HG03378 (cell line): ENCODE results near the gene CHIT1.

ENCODE experiments used
- ATAC-seq: cut with Tn5 transposase; IDR thresholded peaks from one replicate; pipeline ENCODE4 v1.9.1; 2021; ENCODE audit warnings: mild to moderate bottlenecking, moderate library complexity; ENCODE audit not compliant: unreplicated experiment

The CHIT1 gene

GRCh38 chr1:203190949-203191348 is 38.5 kb downstream of the CHIT1 start:
- ATAC-seq, result no peak

- no peak for ATAC-seq
These were observed 39.5 kb downstream of the CHIT1 start for GRCh38 chr1:203189951-203190352.

GRCh38 chr1:203188686-203189232 is 40.7 kb downstream of the CHIT1 start:
- no peak for ATAC-seq

GRCh38 chr1:203187689-203188264 is 41.7 kb downstream of the CHIT1 start:
- ATAC-seq, result no peak

- ATAC-seq, result no peak
These were observed 42.2 kb downstream of the CHIT1 start for GRCh38 chr1:203187304-203187685.

- ATAC-seq, result no peak
These were observed 42.8 kb downstream of the CHIT1 start, which contains the start of gene CHI3L1 for GRCh38 chr1:203186446-203187303. Gene CHI3L1 (minus strand): TSS chr1:203186704. CDS start chr1:203186623, 81 bp downstream.

GRCh38 chr1:203186091-203186445 is 43.4 kb downstream of the CHIT1 start:
- ATAC-seq, result no peak

- no peak for ATAC-seq
These were observed 43.9 kb downstream of the CHIT1 start for GRCh38 chr1:203185585-203185984.

- no peak for ATAC-seq
These were observed 44.4 kb downstream of the CHIT1 start for GRCh38 chr1:203185061-203185461.

GRCh38 chr1:203184467-203184866 is 45.0 kb downstream of the CHIT1 start:
- ATAC-seq, result no peak

GRCh38 chr1:203183828-203184227 is 45.6 kb downstream of the CHIT1 start:
- no peak for ATAC-seq

GRCh38 chr1:203182387-203182953 is 47.0 kb downstream of the CHIT1 start:
- ATAC-seq, result no peak

GRCh38 chr1:203181586-203182386 is 47.7 kb downstream of the CHIT1 start:
- no peak for ATAC-seq

GRCh38 chr1:203180611-203181330 is 48.7 kb downstream of the CHIT1 start:
- no peak for ATAC-seq

- ATAC-seq, result no peak
These were observed 49.8 kb downstream of the CHIT1 start for GRCh38 chr1:203179667-203180005.

GRCh38 chr1:203178821-203179666 is 50.4 kb downstream of the CHIT1 start:
- no peak for ATAC-seq

- no peak for ATAC-seq
These were observed 51.4 kb downstream of the CHIT1 start for GRCh38 chr1:203178083-203178482.

GRCh38 chr1:203177470-203178039 is 51.9 kb downstream of the CHIT1 start:
- ATAC-seq, result no peak

GRCh38 chr1:203177036-203177405 is 52.5 kb downstream of the CHIT1 start:
- no peak for ATAC-seq
